Heart right ventricle (tissue), 16 donors: ENCODE data around the gene JOSD2. TPM values are rescaled to one million over a fixed set of nuclear protein-coding genes. Genes with fewer than 3 reads are reported as not detected.
A peak's percentile ranks its signal among the peaks of the same experiment; 100 is the strongest.
"Not testable (repeated sequence)": the region's sequence is repeated elsewhere in the genome, so short reads cannot be mapped to it uniquely, and the experiment has no call there.

Source experiments
- ATAC-seq, 8 donors: fragments of 200-7000 bp; cut with Tn5 transposase; one replicate each; pipeline ENCODE4 v1.9.1; 2020; ENCODE audit warnings: mild to moderate bottlenecking in 8 of 8, moderate library complexity in 8 of 8, moderate number of reproducible peaks in 1 of 8
- DNase-seq, 2 donors: peaks; one replicate each; pipeline ENCODE4 v3.0.0-alpha.2; 2020
- H3K27ac ChIP-seq, 10 donors: fragments of 200-600 bp; sonication (generic) in 2 of 10; one replicate each; pipeline versions ENCODE4 v1.5.0 to v1.8.0; 2020 to 2022; ENCODE audit warnings: mild to moderate bottlenecking in 3 of 10
- H3K27me3 ChIP-seq, 7 donors: fragments of 200-600 bp; one replicate each; pipeline ENCODE4 v1.8.0; 2021 to 2022; ENCODE audit warnings: mild to moderate bottlenecking in 2 of 7
- H3K36me3 ChIP-seq, 9 donors: fragments of 200-600 bp; sonication (generic) in 1 of 9; one replicate each; pipeline versions ENCODE4 v1.5.0 to v1.8.0; 2020 to 2022; ENCODE audit warnings: mild to moderate bottlenecking in 2 of 9
- H3K4me1 ChIP-seq, 9 donors: fragments of 200-600 bp; sonication (generic) in 1 of 9; one replicate each; pipeline versions ENCODE4 v1.5.0 to v1.8.0; 2020 to 2022; ENCODE audit warnings: mild to moderate bottlenecking in 4 of 9
- H3K4me3 ChIP-seq, 10 donors: fragments of 200-600 bp; sonication (generic) in 2 of 10; one replicate each; pipeline versions ENCODE4 v1.5.0 to v1.8.0; 2020 to 2022; ENCODE audit warnings: mild to moderate bottlenecking in 7 of 10, moderate library complexity in 2 of 10
- H3K9me3 ChIP-seq, 11 donors: fragments of 200-600 bp in 10 of 11; sonication (generic) in 2 of 11; one replicate each; pipeline versions ENCODE4 v1.5.0 to v1.8.0; 2013 to 2022; ENCODE audit warnings: mild to moderate bottlenecking in 2 of 11, control low read depth in 1 of 11, moderate library complexity in 1 of 11
- CTCF ChIP-seq, 9 donors: fragments of 200-600 bp; sonication (generic) in 2 of 9; IDR thresholded peaks; one replicate each; pipeline versions ENCODE4 v1.5.0 to v1.8.0; 2021 to 2022; ENCODE audit warnings: antibody characterized with exemption in 9 of 9, mild to moderate bottlenecking in 5 of 9, moderate library complexity in 1 of 9
- WGBS, 2 donors: extraction: QIAGEN DNeasy Blood & Tissue Kit; methylation state at CpG; one replicate each; pipeline ENCODE4 v1.1.7; 2013; ENCODE audit warnings: inconsistent platforms in 1 of 2; 5-methylcytosine and 5-hydroxymethylcytosine counted together
- intact Hi-C, 10 donors: fragments of 100-400 bp; cut with DNase I; formaldehyde crosslinking; loops; one replicate each; pipeline versions ENCODE4 v1.11.1 to v1.14.2; 2022
- polyA plus RNA-seq, 2 donors: library from polyadenylated mRNA; stranded (reverse); fragments of 200-250 nt; gene quantifications; one replicate each; pipeline ENCODE4 v1.2.3, GENCODE V29; 2013
- total RNA-seq, 10 donors: library from RNA; stranded (reverse); fragmentation: NEBNext Ultra II Directional in 3 of 10; extraction: Animal tissue kit (Norgen Biotek cat#: 25700) in 3 of 10; gene quantifications; one replicate each; pipeline versions ENCODE4 v1.2.1 to v1.2.4, GENCODE V29; 2021 to 2023
- donor health status: Arrhythmogenic right ventricular cardiomyopathy.
- donor health status: ischemic (EF 13 %, LVEDD 7.1; RV severe dilation, severe dysfunction).
- donor health status: healthy with polysubstance abuse.
- donor health status: DM: no; HTN: yes; CAD: no.
- donor health status: DM: no; HTN: no; CAD: no.
- donor health status: ischemic (EF 25% LVEDD 6.9; RV normal size, moderate dysfunction).
- donor health status: ischemic (EF 25% LVEDD 5.7; RV mildly dilated, moderate dysfunction).
- donor health status: healthy.
- donor health status: DM: yes; HTN: yes; CAD: no.
- donor health status: Ischemic cardiomyopathy.
- donor health status: ischemic (EF 35%, LVEDD 5.7; RV mildly dilated, moderate dysfunction).
- donor health status: nonischemic (EF 11% LVEDD 7.7; RV severe dilation, severe dysfunction).
- donor health status: DM: yes; HTN: yes; CAD: no.
- donor health status: PGD.
- donor health status: ischemic (EF 29% LVEDD 5.4; RV normal size, mild dysfunction).
- donor health status: nonischemic (EF 23%, LVEDD 6.1; RV moderate dilation, normal function).

Gene JOSD2
- total and polyA plus RNA-seq, 12 donors, result 13.3 to 69.6 (median 31.0) TPM

- H3K4me3 ChIP-seq, result peak within 1 kb of the TSS; percentile 72 to 100 (median 90)
- 1 to 2% methylated on average over 58 of the region's 58 CpGs for WGBS, 2 donors
- no peak for TF ChIP-seq CTCF (IDR thresholded peaks at IDR 0.05)
- peak within 1 kb of the TSS in 9 of 10 donors; percentile 54 to 89 (median 75) for H3K27ac ChIP-seq
- H3K9me3 ChIP-seq, result no peaks in the 10 kb centered on the region
- no peaks in the 10 kb centered on the region for H3K27me3 ChIP-seq
- DNase-seq (peak; percentile 91 to 92), ATAC-seq (peak; percentile 91 to 98 (median 97))
- H3K36me3 ChIP-seq, result peaks cover 0 to 34% (median 13%) of the 10 kb centered on the region in 9 donors
- intact Hi-C loops, result loop anchor here in 2 of 10 donors (2.0 to 5.0 kb wide), 3 partner anchors 34 to 104 kb away; partner anchors contain the start of genes JOSD2 (in 2 of the 2) and ASPDH (in 1 of the 2)
- peaks cover 5 to 25% (median 19%) of the 10 kb centered on the region in 9 donors for H3K4me1 ChIP-seq
These were observed 34.6 kb downstream of the JOSD2 start, which contains the start of the genes EMC10 and GARIN5A for GRCh38 chr19:50476224-50476906. TSS of gene EMC10 (plus strand) at chr19:50476507. CDS start at chr19:50476545, 38 bp downstream. TSS of gene GARIN5A (minus strand) at chr19:50476848. CDS start at chr19:50476388, 460 bp downstream.

- H3K4me3 ChIP-seq, result peak overlapping the region in 8 of 10 donors; percentile 72 to 100 (median 90)
- no peaks in the 10 kb centered on the region for H3K27me3 ChIP-seq
- intact Hi-C loops, result loop anchor here in 2 of 10 donors (2.0 to 5.0 kb wide), 3 partner anchors 35 to 103 kb away; partner anchors contain the start of genes JOSD2 (in 2 of the 2) and ASPDH (in 1 of the 2)
- no peak for TF ChIP-seq CTCF (IDR thresholded peaks at IDR 0.05)
- DNase-seq (no peak), ATAC-seq (peak in 1 of 8 donors; percentile 24)
- peaks cover 0 to 28% (median 10%) of the 10 kb centered on the region in 9 donors for H3K36me3 ChIP-seq
- H3K27ac ChIP-seq, result peak overlapping the region in 6 of 10 donors; percentile 54 to 89 (median 75)
- H3K4me1 ChIP-seq, result peaks cover 5 to 25% (median 19%) of the 10 kb centered on the region in 9 donors
- no peaks in the 10 kb centered on the region for H3K9me3 ChIP-seq
- 64 to 71% methylated on average over 29 of the region's 29 CpGs for WGBS, 2 donors
These were observed 35.2 kb downstream of the JOSD2 start for GRCh38 chr19:50475736-50476223.

- DNase-seq, result no peak
- Histone ChIP-seq H3K27ac (no peak overlapping the region), H3K9me3 (no peaks in the 10 kb centered on the region), H3K36me3 (peaks cover 0 to 22% (median 6%) of the 10 kb centered on the region in 9 donors), H3K4me3 (no peak overlapping the region), H3K4me1 (peaks cover 5 to 25% (median 19%) of the 10 kb centered on the region in 9 donors), H3K27me3 (no peaks in the 10 kb centered on the region)
- WGBS, 2 donors, result 77 to 79% methylated on average over 12 of the region's 12 CpGs
- no peak for TF ChIP-seq CTCF (IDR thresholded peaks at IDR 0.05)
- ATAC-seq, result no peak
- intact Hi-C loops, result loop anchor here in 1 of 10 donors (5.0 kb wide), 2 partner anchors 37 to 103 kb away; partner anchors contain the start of genes ASPDH and JOSD2
These were observed 35.9 kb downstream of the JOSD2 start for GRCh38 chr19:50475101-50475568.

GRCh38 chr19:50473336-50473735 lies 37.7 kb downstream of the JOSD2 start:
- intact Hi-C loops, H3K27ac ChIP-seq, H3K27me3 ChIP-seq, H3K9me3 ChIP-seq, H3K36me3 ChIP-seq, DNase-seq, ATAC-seq, H3K4me3 ChIP-seq: not testable (repeated sequence)
- WGBS, 2 donors, result 68 to 78% methylated on average over 3 of the region's 3 CpGs
- peaks cover 5 to 19% (median 15%) of the 10 kb centered on the region in 9 donors for H3K4me1 ChIP-seq
